H1 (cell line): ENCODE measurements around the gene CSGALNACT2.

ENCODE experiments used
- ATF3 ChIP-seq: IDR thresholded peaks from 2 replicates; pipeline ENCODE4 v1.6.1; 2011; ENCODE audit warnings: low read depth, mild to moderate bottlenecking, low read length; ENCODE audit not compliant: insufficient read depth
- CEBPB ChIP-seq: IDR thresholded peaks from 2 replicates; pipeline ENCODE4 v1.6.1; 2012; ENCODE audit warnings: low read depth, low read length
- CTCF ChIP-seq, 3 experiments: IDR thresholded peaks; 1 replicate in 2 of 3; 2 replicates in 1 of 3; pipeline versions ENCODE4 v1.5.1 to v1.6.1; 2011; ENCODE audit warnings: low read length in 3 of 3, mild to moderate bottlenecking in 3 of 3, inconsistent platforms in 2 of 3, low read depth in 1 of 3, moderate library complexity in 1 of 3; ENCODE audit not compliant: insufficient read depth in 1 of 3; ENCODE audit errors: control extremely low read depth in 1 of 3
- EZH2 ChIP-seq: fragments of 200-600 bp; sonication (generic); IDR thresholded peaks from 2 replicates; pipeline ENCODE4 v1.7.1; 2012; ENCODE audit warnings: low read depth, mild to moderate bottlenecking, moderate library complexity, low read length, inconsistent platforms; ENCODE audit not compliant: severe bottlenecking
- POLR2A ChIP-seq, 2 experiments: IDR thresholded peaks; 1 replicate in 1 of 2; 2 replicates in 1 of 2; pipeline ENCODE4 v1.6.1; 2011; ENCODE audit warnings: low read depth in 2 of 2, low read length in 2 of 2, mild to moderate bottlenecking in 2 of 2; ENCODE audit errors: control extremely low read depth in 1 of 2
- TCF12 ChIP-seq: IDR thresholded peaks from 2 replicates; pipeline ENCODE4 v1.6.1; 2011; ENCODE audit warnings: low read depth, mild to moderate bottlenecking, low read length

- TF ChIP-seq POLR2A (IDR thresholded peaks at IDR 0.05; ENCODE audit: control extremely low read depth in 1 of 2, low read depth in 2 of 2, low read length in 2 of 2) (no peak), TCF12 (no peak), EZH2 (no peak), CTCF (IDR thresholded peaks at IDR 0.05; ENCODE audit: control extremely low read depth in 1 of 3, insufficient read depth in 1 of 3, low read depth in 1 of 3, low read length in 3 of 3) (no peak), ATF3 (no peak), CEBPB (no peak)
These were observed 5.1 kb upstream of the CSGALNACT2 start for GRCh38 chr10:43132867-43133787.
